Measurements from ENCODE around the gene NR2E1.

DNA sequence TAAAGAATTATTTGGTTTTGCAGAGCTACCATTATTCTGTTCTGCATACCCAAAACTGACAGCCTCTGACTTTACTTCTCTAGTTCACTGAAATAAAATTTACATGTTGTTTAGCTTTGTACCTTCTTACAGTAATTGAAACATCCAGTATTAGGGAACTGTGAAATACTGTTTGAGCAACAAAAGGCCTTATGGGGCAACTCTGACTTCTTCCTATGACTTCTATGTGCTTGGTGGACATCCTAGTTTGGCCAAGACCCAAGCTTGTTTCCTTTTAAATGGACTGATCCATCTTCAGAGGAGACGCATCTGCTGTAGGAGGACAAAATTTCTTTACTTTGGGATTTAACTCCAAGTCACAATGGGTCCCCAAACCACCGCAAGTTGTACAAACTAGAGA lies 44.7 kb downstream of the NR2E1 start:
- TF ChIP-seq, protein P1, sequence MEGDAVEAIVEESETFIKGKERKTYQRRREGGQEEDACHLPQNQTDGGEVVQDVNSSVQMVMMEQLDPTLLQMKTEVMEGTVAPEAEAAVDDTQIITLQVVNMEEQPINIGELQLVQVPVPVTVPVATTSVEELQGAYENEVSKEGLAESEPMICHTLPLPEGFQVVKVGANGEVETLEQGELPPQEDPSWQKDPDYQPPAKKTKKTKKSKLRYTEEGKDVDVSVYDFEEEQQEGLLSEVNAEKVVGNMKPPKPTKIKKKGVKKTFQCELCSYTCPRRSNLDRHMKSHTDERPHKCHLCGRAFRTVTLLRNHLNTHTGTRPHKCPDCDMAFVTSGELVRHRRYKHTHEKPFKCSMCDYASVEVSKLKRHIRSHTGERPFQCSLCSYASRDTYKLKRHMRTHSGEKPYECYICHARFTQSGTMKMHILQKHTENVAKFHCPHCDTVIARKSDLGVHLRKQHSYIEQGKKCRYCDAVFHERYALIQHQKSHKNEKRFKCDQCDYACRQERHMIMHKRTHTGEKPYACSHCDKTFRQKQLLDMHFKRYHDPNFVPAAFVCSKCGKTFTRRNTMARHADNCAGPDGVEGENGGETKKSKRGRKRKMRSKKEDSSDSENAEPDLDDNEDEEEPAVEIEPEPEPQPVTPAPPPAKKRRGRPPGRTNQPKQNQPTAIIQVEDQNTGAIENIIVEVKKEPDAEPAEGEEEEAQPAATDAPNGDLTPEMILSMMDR (IDR thresholded peaks at IDR 0.05; ENCODE audit: low read length): no peak
- no peak for TF ChIP-seq EZH2 (IDR thresholded peaks at IDR 0.05; ENCODE audit: borderline replicate concordance, low read length)

Data from OCI-LY1 (cell line).